ENCODE measurements around the gene LRRIQ3. TPM values are rescaled to one million over a fixed set of nuclear protein-coding genes. Genes with fewer than 3 reads are reported as not detected.

LRRIQ3 gene
- total and polyA plus RNA-seq, 2 of the 13 experiments (the other 11 are each of a cell fraction or from before 2014, with no cell fraction given) = 1.1 to 1.3 TPM

DNA sequence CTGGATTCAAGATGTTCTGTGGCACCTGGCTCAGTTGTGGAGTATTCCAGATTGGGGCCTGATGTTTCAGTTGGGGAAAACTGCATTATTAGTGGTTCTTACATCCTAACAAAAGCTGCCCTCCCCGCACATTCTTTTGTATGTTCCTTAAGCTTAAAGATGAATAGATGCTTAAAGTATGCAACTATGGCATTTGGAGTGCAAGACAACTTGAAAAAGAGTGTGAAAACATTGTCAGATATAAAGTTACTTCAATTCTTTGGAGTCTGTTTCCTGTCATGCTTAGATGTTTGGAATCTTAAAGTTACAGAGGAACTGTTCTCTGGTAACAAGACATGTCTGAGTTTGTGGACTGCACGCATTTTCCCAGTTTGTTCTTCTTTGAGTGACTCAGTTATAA is 7.3 kb upstream of the LRRIQ3 start:
- no peak for FAIRE-seq
- DNase-seq (ENCODE audit: low spot score) = no peak
- no peaks in the 10 kb centered on the region for H3K4me1 ChIP-seq (ENCODE audit: insufficient read depth, low read length)
- no peak overlapping the region for H3K27ac ChIP-seq (ENCODE audit: extremely low read length, insufficient read depth, low read length)
- H3K79me2 ChIP-seq (ENCODE audit: insufficient read depth, low read length) = no peaks in the 10 kb centered on the region
- ChIA-PET CTCF (ENCODE audit: low intra/inter-chr PET ratio, low total read pairs) (no interaction called here), POLR2A (no interaction called here)
- no peaks in the 10 kb centered on the region for H3K9me3 ChIP-seq (ENCODE audit: low read length)
- H4K20me1 ChIP-seq (ENCODE audit: insufficient read depth, low read length) = no peaks in the 10 kb centered on the region
- ATAC-seq = no peak
- BruUV-seq (replicated peaks) = no TSS peak
- H3K27me3 ChIP-seq (ENCODE audit: control insufficient read depth in 1 of 2, insufficient read depth in 2 of 2, low read length in 2 of 2) = no peaks in the 10 kb centered on the region
- no peaks in the 10 kb centered on the region; a peak in 1 of 5 replicates for H3K36me3 ChIP-seq (replicated peaks in 1 of 2; ENCODE audit: control insufficient read depth in 1 of 2, insufficient read depth in 2 of 2, low read length in 2 of 2)
- no peak overlapping the region for H3K4me2 ChIP-seq (ENCODE audit: low read depth, low read length)
- H3K4me3 ChIP-seq (replicated peaks in 1 of 3; ENCODE audit: insufficient read depth in 1 of 3, low read depth in 2 of 3, low read length in 3 of 3) = no peak overlapping the region
- TF ChIP-seq MYPOP (CRISPR knock-in tag; IDR thresholded peaks at IDR 0.05) = no peak
- no peak for TF ChIP-seq SP2 (CRISPR knock-in tag; IDR thresholded peaks at IDR 0.05)
- TF ChIP-seq POLR2AphosphoS5 (IDR thresholded peaks at IDR 0.05; ENCODE audit: low read depth, low read length) = no peak
- TF ChIP-seq SP140L (CRISPR knock-in tag; IDR thresholded peaks at IDR 0.05; ENCODE audit: borderline replicate concordance) = no peak
- no peak for TF ChIP-seq CREBL2 (CRISPR knock-in tag; IDR thresholded peaks at IDR 0.05; ENCODE audit: borderline replicate concordance)
- no peak for TF ChIP-seq EHMT2 (IDR thresholded peaks at IDR 0.05; ENCODE audit: borderline replicate concordance, low read depth, low read length)
- intact Hi-C loops (cut with micrococcal nuclease; ENCODE audit: unreplicated experiment) = no loop called here
- in situ Hi-C loops (cut with HindIII; ENCODE audit: extremely low pct_ligation_motif_present, low pct_unique_long_range_greater_than_20kb) = no loop called here
- no peak overlapping the region for H3K9ac ChIP-seq (ENCODE audit: insufficient read depth, low read depth, low read length)
- no peak overlapping the region for H2AFZ ChIP-seq (ENCODE audit: low read length)
- 95% methylated on average over 2 of the region's 2 CpGs for WGBS (ENCODE audit: low lambda C conversion rate)

DNA sequence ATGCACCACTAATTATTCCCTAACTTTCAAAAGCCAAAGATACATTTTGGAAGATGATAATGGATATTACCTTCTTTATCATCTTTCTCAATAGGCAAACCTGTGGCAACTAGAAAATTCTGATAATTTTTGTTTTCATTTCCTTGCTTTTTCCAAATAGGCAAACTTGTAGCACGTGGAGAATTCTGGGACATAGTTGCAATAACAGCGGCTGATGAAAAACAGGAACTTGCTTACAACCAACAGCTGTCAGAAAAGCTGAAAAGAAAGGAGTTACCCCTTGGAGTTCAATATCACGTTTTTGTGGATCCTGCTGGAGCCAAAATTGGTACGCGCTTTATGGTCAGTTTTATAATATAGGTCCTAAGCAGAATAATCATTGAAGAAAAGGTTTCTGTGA is 1.5 kb upstream of the LRRIQ3 start:
- no TSS peak for BruUV-seq (replicated peaks)
- TF ChIP-seq ZNF770 (CRISPR knock-in tag; IDR thresholded peaks at IDR 0.05) (no peak), STAT6 (CRISPR knock-in tag; IDR thresholded peaks at IDR 0.05; ENCODE audit: borderline replicate concordance) (no peak), RFXANK (CRISPR knock-in tag; IDR thresholded peaks at IDR 0.05) (no peak), KDM5B (CRISPR knock-in tag; IDR thresholded peaks at IDR 0.05; ENCODE audit: borderline replicate concordance) (no peak)
- TF ChIP-seq, protein P1, sequence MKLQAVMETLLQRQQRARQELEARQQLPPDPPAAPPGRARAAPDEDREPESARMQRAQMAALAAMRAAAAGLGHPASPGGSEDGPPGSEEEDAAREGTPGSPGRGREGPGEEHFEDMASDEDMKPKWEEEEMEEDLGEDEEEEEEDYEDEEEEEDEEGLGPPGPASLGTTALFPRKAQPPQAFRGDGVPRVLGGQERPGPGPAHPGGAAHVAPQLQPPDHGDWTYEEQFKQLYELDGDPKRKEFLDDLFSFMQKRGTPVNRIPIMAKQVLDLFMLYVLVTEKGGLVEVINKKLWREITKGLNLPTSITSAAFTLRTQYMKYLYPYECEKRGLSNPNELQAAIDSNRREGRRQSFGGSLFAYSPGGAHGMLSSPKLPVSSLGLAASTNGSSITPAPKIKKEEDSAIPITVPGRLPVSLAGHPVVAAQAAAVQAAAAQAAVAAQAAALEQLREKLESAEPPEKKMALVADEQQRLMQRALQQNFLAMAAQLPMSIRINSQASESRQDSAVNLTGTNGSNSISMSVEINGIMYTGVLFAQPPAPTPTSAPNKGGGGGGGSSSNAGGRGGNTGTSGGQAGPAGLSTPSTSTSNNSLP (IDR thresholded peaks at IDR 0.05; ENCODE audit: low read depth, low read length) = no peak

More for the DNA sequence above, 1.5 kb upstream of the LRRIQ3 start:
- Histone ChIP-seq H2AFZ (ENCODE audit: low read length) (no peak overlapping the region), H3K27me3 (ENCODE audit: control insufficient read depth in 1 of 2, insufficient read depth in 2 of 2, low read length in 2 of 2) (no peaks in the 10 kb centered on the region), H4K20me1 (ENCODE audit: insufficient read depth, low read length) (no peaks in the 10 kb centered on the region), H3K4me3 (replicated peaks in 1 of 3; ENCODE audit: insufficient read depth in 1 of 3, low read depth in 2 of 3, low read length in 3 of 3) (no peak overlapping the region; a peak in 1 of 6 replicates), H3K4me1 (ENCODE audit: insufficient read depth, low read length) (peaks cover 15% of the 10 kb centered on the region), H3K79me2 (ENCODE audit: insufficient read depth, low read length) (no peaks in the 10 kb centered on the region), H3K9me3 (ENCODE audit: low read length) (no peaks in the 10 kb centered on the region), H3K36me3 (replicated peaks in 1 of 2; ENCODE audit: control insufficient read depth in 1 of 2, insufficient read depth in 2 of 2, low read length in 2 of 2) (no peaks in the 10 kb centered on the region; a peak in 1 of 5 replicates), H3K4me2 (ENCODE audit: low read depth, low read length) (peak overlapping the region; percentile 70), H3K9ac (ENCODE audit: insufficient read depth, low read depth, low read length) (no peak overlapping the region), H3K27ac (ENCODE audit: extremely low read length, insufficient read depth, low read length) (no peak overlapping the region)
- ChIA-PET POLR2A (no interaction called here), CTCF (ENCODE audit: low intra/inter-chr PET ratio, low total read pairs) (no interaction called here)
- no peak for ATAC-seq
- intact Hi-C loops (cut with micrococcal nuclease; ENCODE audit: unreplicated experiment) = loop anchor here (5.0 kb wide), 1 partner anchor 533 kb away; the partner anchor contains the start of genes CRYZ and TYW3
- in situ Hi-C loops (cut with HindIII; ENCODE audit: extremely low pct_ligation_motif_present, low pct_unique_long_range_greater_than_20kb) = no loop called here
- no peak for FAIRE-seq
- no peak for DNase-seq (ENCODE audit: low spot score)
- 95% methylated on average over 5 of the region's 5 CpGs for WGBS (ENCODE audit: low lambda C conversion rate)
